ENCODE results near the gene CRYBG1.
A peak's percentile ranks its signal among the peaks of the same experiment; 100 is the strongest.

CRYBG1 gene

GRCh38 chr6:106431972-106432371 lies 71.5 kb downstream of the CRYBG1 start:
- Histone ChIP-seq H3K9ac (ENCODE audit: low read length) (no peak overlapping the region), H3K27me3 (ENCODE audit: control insufficient read depth, insufficient read depth, low read length) (no peaks in the 10 kb centered on the region), H3K4me1 (ENCODE audit: control insufficient read depth, insufficient read depth, low read length) (no peaks in the 10 kb centered on the region), H3K9me3 (ENCODE audit: control insufficient read depth, low read length) (no peaks in the 10 kb centered on the region), H3K4me3 (ENCODE audit: low read length) (no peak overlapping the region), H3K36me3 (ENCODE audit: control insufficient read depth, insufficient read depth, low read length) (no peaks in the 10 kb centered on the region)

GRCh38 chr6:106434530-106434929 lies 74.0 kb downstream of the CRYBG1 start:
- H3K4me1 ChIP-seq (ENCODE audit: control insufficient read depth, insufficient read depth, low read length), result no peaks in the 10 kb centered on the region
- no peak overlapping the region for H3K9ac ChIP-seq (ENCODE audit: low read length)
- H3K4me3 ChIP-seq (ENCODE audit: low read length), result no peak overlapping the region
- peaks cover 5% of the 10 kb centered on the region for H3K27me3 ChIP-seq (ENCODE audit: control insufficient read depth, insufficient read depth, low read length)
- H3K36me3 ChIP-seq (ENCODE audit: control insufficient read depth, insufficient read depth, low read length), result no peaks in the 10 kb centered on the region
- H3K9me3 ChIP-seq (ENCODE audit: control insufficient read depth, low read length), result no peaks in the 10 kb centered on the region

- no peak overlapping the region for H3K4me3 ChIP-seq (ENCODE audit: low read length)
Measured at GRCh38 chr6:106439459-106439858, 78.9 kb downstream of the CRYBG1 start.

GRCh38 chr6:106440546-106440945 lies 80.0 kb downstream of the CRYBG1 start:
- no peaks in the 10 kb centered on the region for H3K4me1 ChIP-seq (ENCODE audit: control insufficient read depth, insufficient read depth, low read length)
- H3K36me3 ChIP-seq (ENCODE audit: control insufficient read depth, insufficient read depth, low read length), result no peaks in the 10 kb centered on the region
- H3K27me3 ChIP-seq (ENCODE audit: control insufficient read depth, insufficient read depth, low read length), result peaks cover 8% of the 10 kb centered on the region
- no peak overlapping the region for H3K4me3 ChIP-seq (ENCODE audit: low read length)
- no peak overlapping the region for H3K9ac ChIP-seq (ENCODE audit: low read length)
- no peaks in the 10 kb centered on the region for H3K9me3 ChIP-seq (ENCODE audit: control insufficient read depth, low read length)

More at GRCh38 chr6:106439459-106439858, 78.9 kb downstream of the CRYBG1 start:
- H3K9ac ChIP-seq (ENCODE audit: low read length), result no peak overlapping the region
- no peaks in the 10 kb centered on the region for H3K4me1 ChIP-seq (ENCODE audit: control insufficient read depth, insufficient read depth, low read length)
- no peaks in the 10 kb centered on the region for H3K36me3 ChIP-seq (ENCODE audit: control insufficient read depth, insufficient read depth, low read length)
- H3K9me3 ChIP-seq (ENCODE audit: control insufficient read depth, low read length), result no peaks in the 10 kb centered on the region
- H3K27me3 ChIP-seq (ENCODE audit: control insufficient read depth, insufficient read depth, low read length), result peaks cover 8% of the 10 kb centered on the region

- Histone ChIP-seq H3K27me3 (ENCODE audit: control insufficient read depth, insufficient read depth, low read length) (peaks cover 8% of the 10 kb centered on the region), H3K36me3 (ENCODE audit: control insufficient read depth, insufficient read depth, low read length) (no peaks in the 10 kb centered on the region), H3K9ac (ENCODE audit: low read length) (no peak overlapping the region), H3K4me3 (ENCODE audit: low read length) (no peak overlapping the region), H3K9me3 (ENCODE audit: control insufficient read depth, low read length) (no peaks in the 10 kb centered on the region), H3K4me1 (ENCODE audit: control insufficient read depth, insufficient read depth, low read length) (no peaks in the 10 kb centered on the region)
Measured at GRCh38 chr6:106442395-106442794, 81.9 kb downstream of the CRYBG1 start.

GRCh38 chr6:106444777-106445507 lies 84.4 kb downstream of the CRYBG1 start:
- Histone ChIP-seq H3K9me3 (ENCODE audit: control insufficient read depth, low read length) (no peaks in the 10 kb centered on the region), H3K27me3 (ENCODE audit: control insufficient read depth, insufficient read depth, low read length) (peaks cover under 1% of the 10 kb centered on the region), H3K4me1 (ENCODE audit: control insufficient read depth, insufficient read depth, low read length) (no peaks in the 10 kb centered on the region), H3K4me3 (ENCODE audit: low read length) (no peak overlapping the region), H3K36me3 (ENCODE audit: control insufficient read depth, insufficient read depth, low read length) (no peaks in the 10 kb centered on the region), H3K9ac (ENCODE audit: low read length) (no peak overlapping the region)

- Histone ChIP-seq H3K27me3 (ENCODE audit: control insufficient read depth, insufficient read depth, low read length) (no peaks in the 10 kb centered on the region), H3K4me1 (ENCODE audit: control insufficient read depth, insufficient read depth, low read length) (no peaks in the 10 kb centered on the region)
Measured at GRCh38 chr6:106445508-106445878, 85.0 kb downstream of the CRYBG1 start.

GRCh38 chr6:106446287-106446885 lies 85.9 kb downstream of the CRYBG1 start:
- Histone ChIP-seq H3K4me1 (ENCODE audit: control insufficient read depth, insufficient read depth, low read length) (no peaks in the 10 kb centered on the region), H3K27me3 (ENCODE audit: control insufficient read depth, insufficient read depth, low read length) (no peaks in the 10 kb centered on the region), H3K4me3 (ENCODE audit: low read length) (no peak overlapping the region), H3K9ac (ENCODE audit: low read length) (peak overlapping the region; percentile 12), H3K9me3 (ENCODE audit: control insufficient read depth, low read length) (no peaks in the 10 kb centered on the region), H3K36me3 (ENCODE audit: control insufficient read depth, insufficient read depth, low read length) (no peaks in the 10 kb centered on the region)

More at GRCh38 chr6:106445508-106445878, 85.0 kb downstream of the CRYBG1 start:
- Histone ChIP-seq H3K9me3 (ENCODE audit: control insufficient read depth, low read length) (no peaks in the 10 kb centered on the region), H3K9ac (ENCODE audit: low read length) (no peak overlapping the region), H3K36me3 (ENCODE audit: control insufficient read depth, insufficient read depth, low read length) (no peaks in the 10 kb centered on the region), H3K4me3 (ENCODE audit: low read length) (no peak overlapping the region)

GRCh38 chr6:106446983-106447382 lies 86.5 kb downstream of the CRYBG1 start:
- no peaks in the 10 kb centered on the region for H3K9me3 ChIP-seq (ENCODE audit: control insufficient read depth, low read length)
- H3K4me1 ChIP-seq (ENCODE audit: control insufficient read depth, insufficient read depth, low read length), result no peaks in the 10 kb centered on the region
- H3K27me3 ChIP-seq (ENCODE audit: control insufficient read depth, insufficient read depth, low read length), result no peaks in the 10 kb centered on the region
- no peak overlapping the region for H3K4me3 ChIP-seq (ENCODE audit: low read length)
- peak overlapping the region; percentile 12 for H3K9ac ChIP-seq (ENCODE audit: low read length)
- H3K36me3 ChIP-seq (ENCODE audit: control insufficient read depth, insufficient read depth, low read length), result no peaks in the 10 kb centered on the region

- H3K9me3 ChIP-seq (ENCODE audit: control insufficient read depth, low read length), result no peaks in the 10 kb centered on the region
- no peaks in the 10 kb centered on the region for H3K27me3 ChIP-seq (ENCODE audit: control insufficient read depth, insufficient read depth, low read length)
- H3K4me3 ChIP-seq (ENCODE audit: low read length), result no peak overlapping the region
- H3K4me1 ChIP-seq (ENCODE audit: control insufficient read depth, insufficient read depth, low read length), result no peaks in the 10 kb centered on the region
- no peaks in the 10 kb centered on the region for H3K36me3 ChIP-seq (ENCODE audit: control insufficient read depth, insufficient read depth, low read length)
- no peak overlapping the region for H3K9ac ChIP-seq (ENCODE audit: low read length)
Measured at GRCh38 chr6:106448000-106448426, 87.5 kb downstream of the CRYBG1 start.

- Histone ChIP-seq H3K36me3 (ENCODE audit: control insufficient read depth, insufficient read depth, low read length) (no peaks in the 10 kb centered on the region), H3K9me3 (ENCODE audit: control insufficient read depth, low read length) (no peaks in the 10 kb centered on the region), H3K4me1 (ENCODE audit: control insufficient read depth, insufficient read depth, low read length) (no peaks in the 10 kb centered on the region), H3K27me3 (ENCODE audit: control insufficient read depth, insufficient read depth, low read length) (no peaks in the 10 kb centered on the region), H3K9ac (ENCODE audit: low read length) (no peak overlapping the region), H3K4me3 (ENCODE audit: low read length) (no peak overlapping the region)
Measured at GRCh38 chr6:106450653-106451052, 90.1 kb downstream of the CRYBG1 start.

GRCh38 chr6:106451439-106451838 lies 90.9 kb downstream of the CRYBG1 start:
- Histone ChIP-seq H3K9me3 (ENCODE audit: control insufficient read depth, low read length) (no peaks in the 10 kb centered on the region), H3K4me3 (ENCODE audit: low read length) (no peak overlapping the region), H3K36me3 (ENCODE audit: control insufficient read depth, insufficient read depth, low read length) (no peaks in the 10 kb centered on the region), H3K9ac (ENCODE audit: low read length) (no peak overlapping the region), H3K27me3 (ENCODE audit: control insufficient read depth, insufficient read depth, low read length) (no peaks in the 10 kb centered on the region), H3K4me1 (ENCODE audit: control insufficient read depth, insufficient read depth, low read length) (no peaks in the 10 kb centered on the region)

Data from mucosa of stomach (tissue), 1 donor.